OCI-LY7 (cell line): Measurements from ENCODE around the gene ELF4. TPM values are rescaled to one million over a fixed set of nuclear protein-coding genes. Genes with fewer than 3 reads are reported as not detected.

ENCODE experiments used
- BruUV-seq: library from RNA; stranded (reverse); fragments of 400-500 nt; replicated peaks from 2 replicates; lab custom pipeline; 2021; lab: Mats Ljungman, UMichigan
- CTCF ChIA-PET: fragments of 300-600 bp; sonication (Branson Sonifier 250); formaldehyde crosslinking; loops from one replicate; lab custom pipeline; 2022; ENCODE audit warnings: antibody characterized with exemption; ENCODE audit not compliant: unreplicated experiment; lab: Charles Lee
- POLR2A ChIA-PET: fragments of 300-600 bp; sonication (Branson Sonifier 250); formaldehyde crosslinking; loops from one replicate; lab custom pipeline; 2022; ENCODE audit warnings: antibody characterized with exemption; lab: Charles Lee
- DNase-seq: peaks from one replicate; pipeline ENCODE4 v3.0.0-alpha.2; 2015; ENCODE audit warnings: low spot score
- H2AFZ ChIP-seq: fragments of 200-600 bp; sonication (generic), shearing (Covaris generic); 2 replicates; pipeline ENCODE4 v1.6.1; 2014; ENCODE audit warnings: mild to moderate bottlenecking, antibody characterized with exemption, low read length, moderate library complexity
- H3K27ac ChIP-seq: fragments of 200-600 bp; sonication (generic); 2 replicates; pipeline ENCODE4 v1.5.1; 2014; ENCODE audit warnings: mixed run types, low read depth, mild to moderate bottlenecking, moderate library complexity, low read length, inconsistent platforms; ENCODE audit not compliant: poor library complexity, severe bottlenecking
- H3K36me3 ChIP-seq: fragments of 200-600 bp; sonication (generic); 2 replicates; pipeline ENCODE4 v1.6.1; 2014; ENCODE audit warnings: mild to moderate bottlenecking, antibody characterized with exemption, low read length, moderate library complexity, mixed read lengths; ENCODE audit not compliant: insufficient read depth
- H3K4me1 ChIP-seq: fragments of 200-600 bp; sonication (generic); 2 replicates; pipeline ENCODE4 v1.5.1; 2014; ENCODE audit warnings: mild to moderate bottlenecking, low read length; ENCODE audit not compliant: insufficient read depth, poor library complexity, severe bottlenecking
- H3K4me2 ChIP-seq: fragments of 200-600 bp; sonication (generic); 2 replicates; pipeline ENCODE4 v1.6.1; 2014; ENCODE audit warnings: mild to moderate bottlenecking, low read length
- H3K4me3 ChIP-seq: fragments of 200-600 bp; sonication (generic); 2 replicates; pipeline ENCODE4 v1.5.1; 2014; ENCODE audit warnings: mild to moderate bottlenecking, low read depth, low read length; ENCODE audit not compliant: poor library complexity, severe bottlenecking
- H3K79me2 ChIP-seq: fragments of 200-600 bp; sonication (generic); 2 replicates; pipeline ENCODE4 v1.6.1; 2016; ENCODE audit warnings: low read depth, mild to moderate bottlenecking, low read length, moderate library complexity, mixed read lengths; ENCODE audit not compliant: insufficient read depth
- H3K9me2 ChIP-seq: fragments of 200-600 bp; sonication (generic); 2 replicates; pipeline ENCODE4 v1.6.1; 2016; ENCODE audit warnings: mild to moderate bottlenecking, low read length, mixed read lengths; ENCODE audit not compliant: insufficient read depth
- H3K9me3 ChIP-seq: fragments of 200-600 bp; sonication (generic); 2 replicates; pipeline ENCODE4 v1.6.1; 2014; ENCODE audit warnings: mild to moderate bottlenecking, mixed run types, low read length, mixed read lengths
- H4K20me1 ChIP-seq: fragments of 200-600 bp; sonication (generic); 2 replicates; pipeline ENCODE4 v1.6.1; 2014; ENCODE audit warnings: mild to moderate bottlenecking, antibody characterized with exemption, low read length, moderate library complexity, mixed read lengths; ENCODE audit not compliant: insufficient read depth
- EZH2phosphoT487 ChIP-seq: fragments of 200-600 bp; sonication (generic); IDR thresholded peaks from 2 replicates; pipeline ENCODE4 v1.6.1; 2018; ENCODE audit warnings: low read depth, borderline replicate concordance, mild to moderate bottlenecking, mixed run types, antibody characterized with exemption, low read length, moderate library complexity, mixed read lengths
- intact Hi-C: fragments of 100-400 bp; cut with micrococcal nuclease; formaldehyde crosslinking; loops from one replicate; pipeline ENCODE4 v1.10.0; 2022; ENCODE audit not compliant: unreplicated experiment
- total RNA-seq, 2 experiments: library from RNA; depleted of rRNA in 1 of 2; stranded (reverse); fragments of >200 nt in 1 of 2; shearing (Covaris generic) in 1 of 2; gene quantifications; 2 replicates each; pipeline ENCODE4 v1.2.3, GENCODE V29; 2014 to 2022
- TF ChIP-seq, protein P1 (sequence below): fragments of 200-600 bp; sonication (generic); conservative IDR thresholded peaks from 2 replicates; pipeline ENCODE4 v1.5.1; 2014; ENCODE audit warnings: mild to moderate bottlenecking, antibody characterized with exemption, low read length, moderate library complexity, mixed read lengths

Gene ELF4
- total RNA-seq, 2 experiments from 2014 or later: 15.0 to 27.3 TPM

DNA sequence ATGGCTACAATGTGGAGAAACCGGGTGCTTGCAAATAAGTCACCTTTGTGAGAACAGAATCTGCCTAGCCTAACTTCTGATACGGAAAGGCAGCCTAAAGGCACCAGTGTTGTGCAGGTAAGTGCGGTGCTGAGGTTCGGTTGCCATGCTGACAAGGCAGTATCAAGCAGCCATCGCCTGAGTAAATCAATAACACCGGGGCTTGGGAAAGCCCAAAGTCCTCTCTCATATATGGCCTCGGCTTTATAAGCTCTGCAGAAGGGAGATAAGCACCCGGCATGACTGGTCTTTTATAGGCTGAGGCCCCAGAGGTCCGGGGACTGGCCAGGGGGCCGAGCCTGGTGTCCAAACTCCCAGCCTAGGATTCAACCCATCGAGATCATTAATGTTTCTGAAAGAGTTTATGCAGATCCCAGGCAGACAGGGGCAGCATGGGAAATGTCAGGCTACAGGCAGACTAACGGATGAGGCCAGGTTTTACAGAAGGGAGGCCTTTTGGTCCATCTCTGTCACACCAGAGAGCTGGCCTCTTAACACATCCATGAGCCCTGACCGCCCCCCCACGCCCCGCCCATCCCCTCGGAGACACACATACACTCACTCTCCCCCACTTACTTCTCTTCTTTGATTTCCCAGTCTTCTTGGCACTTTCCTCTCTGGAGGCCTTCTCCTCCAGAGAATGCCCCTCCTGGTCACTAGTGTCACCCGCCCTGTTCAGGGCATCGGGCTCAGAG lies 38.5 kb downstream of the ELF4 start:
- no peak overlapping the region for H3K27ac ChIP-seq
- H3K4me1 ChIP-seq: no peaks in the 10 kb centered on the region
- H3K4me2 ChIP-seq: no peak overlapping the region
- BruUV-seq: no TSS peak
- ChIA-PET CTCF (no interaction called here), POLR2A (no interaction called here)
- no peak overlapping the region for H3K4me3 ChIP-seq
- intact Hi-C loops: no loop called here
- H2AFZ ChIP-seq: no peak overlapping the region
- H3K79me2 ChIP-seq: no peaks in the 10 kb centered on the region
- DNase-seq: no peak
- no peaks in the 10 kb centered on the region for H3K9me2 ChIP-seq
- no peaks in the 10 kb centered on the region for H3K9me3 ChIP-seq
- no peak for TF ChIP-seq EZH2phosphoT487
- TF ChIP-seq, protein P1, sequence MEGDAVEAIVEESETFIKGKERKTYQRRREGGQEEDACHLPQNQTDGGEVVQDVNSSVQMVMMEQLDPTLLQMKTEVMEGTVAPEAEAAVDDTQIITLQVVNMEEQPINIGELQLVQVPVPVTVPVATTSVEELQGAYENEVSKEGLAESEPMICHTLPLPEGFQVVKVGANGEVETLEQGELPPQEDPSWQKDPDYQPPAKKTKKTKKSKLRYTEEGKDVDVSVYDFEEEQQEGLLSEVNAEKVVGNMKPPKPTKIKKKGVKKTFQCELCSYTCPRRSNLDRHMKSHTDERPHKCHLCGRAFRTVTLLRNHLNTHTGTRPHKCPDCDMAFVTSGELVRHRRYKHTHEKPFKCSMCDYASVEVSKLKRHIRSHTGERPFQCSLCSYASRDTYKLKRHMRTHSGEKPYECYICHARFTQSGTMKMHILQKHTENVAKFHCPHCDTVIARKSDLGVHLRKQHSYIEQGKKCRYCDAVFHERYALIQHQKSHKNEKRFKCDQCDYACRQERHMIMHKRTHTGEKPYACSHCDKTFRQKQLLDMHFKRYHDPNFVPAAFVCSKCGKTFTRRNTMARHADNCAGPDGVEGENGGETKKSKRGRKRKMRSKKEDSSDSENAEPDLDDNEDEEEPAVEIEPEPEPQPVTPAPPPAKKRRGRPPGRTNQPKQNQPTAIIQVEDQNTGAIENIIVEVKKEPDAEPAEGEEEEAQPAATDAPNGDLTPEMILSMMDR: no peak
- H4K20me1 ChIP-seq: no peaks in the 10 kb centered on the region
- peaks cover 56% of the 10 kb centered on the region for H3K36me3 ChIP-seq

DNA sequence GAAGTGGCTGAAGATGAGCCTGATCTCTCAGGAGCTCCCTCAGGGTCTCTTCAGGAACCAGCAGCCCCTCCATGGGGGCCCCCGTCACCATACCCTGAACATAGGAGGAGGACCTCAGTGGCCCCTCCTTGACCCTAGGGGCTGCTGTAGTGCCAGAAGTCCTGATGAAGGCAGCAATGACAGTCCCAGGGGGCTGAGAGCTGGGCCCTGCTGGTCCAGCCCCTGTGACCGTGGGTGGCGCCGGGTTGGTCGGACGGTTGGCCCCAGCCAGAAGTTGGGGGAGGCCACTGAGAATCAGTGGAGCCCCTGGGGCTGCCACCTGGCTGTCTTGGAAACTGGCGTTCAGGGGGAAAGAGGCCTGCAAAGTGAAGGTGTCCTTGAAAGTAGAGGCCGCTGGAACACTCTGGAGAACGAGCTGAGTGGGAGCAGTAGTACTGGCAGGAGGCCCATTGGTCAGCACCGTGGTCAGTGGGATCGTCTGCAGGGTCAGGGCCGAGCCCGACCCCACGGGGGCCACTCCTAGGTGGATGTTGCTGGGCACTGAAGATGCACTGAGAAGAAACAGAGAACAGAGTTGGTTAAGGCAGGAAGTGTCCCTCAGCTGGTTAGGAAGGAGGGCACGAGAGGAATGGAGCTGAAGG lies 43.2 kb downstream of the ELF4 start:
- no peak for DNase-seq
- no peak overlapping the region for H2AFZ ChIP-seq
- ChIA-PET CTCF (no interaction called here), POLR2A (no interaction called here)
- intact Hi-C loops: no loop called here
- no peaks in the 10 kb centered on the region for H4K20me1 ChIP-seq
- no peaks in the 10 kb centered on the region for H3K9me3 ChIP-seq
- peaks cover 48% of the 10 kb centered on the region for H3K36me3 ChIP-seq
- H3K4me2 ChIP-seq: no peak overlapping the region
- H3K27ac ChIP-seq: no peak overlapping the region
- no peaks in the 10 kb centered on the region for H3K9me2 ChIP-seq
- BruUV-seq: no TSS peak
- TF ChIP-seq, protein P1: no peak
- TF ChIP-seq EZH2phosphoT487: no peak
- no peaks in the 10 kb centered on the region for H3K79me2 ChIP-seq
- H3K4me3 ChIP-seq: no peak overlapping the region
- H3K4me1 ChIP-seq: no peaks in the 10 kb centered on the region
